SKM-1 treated with dmso at 0.1 percent for 144 hours (cell line): ENCODE results near the gene G6PC3.
"Not testable (repeated sequence)": the region's sequence is repeated elsewhere in the genome, so short reads cannot be mapped to it uniquely, and the experiment has no call there.

Experiments used
- DNase-seq: peaks from one replicate; lab custom pipeline; 2025; ENCODE audit not compliant: unreplicated experiment; lab: John Stamatoyannopoulos, UW

G6PC3 gene

GRCh38 chr17:44082256-44082927 lies 11.9 kb downstream of the G6PC3 start:
- DNase-seq, result no peak

DNA sequence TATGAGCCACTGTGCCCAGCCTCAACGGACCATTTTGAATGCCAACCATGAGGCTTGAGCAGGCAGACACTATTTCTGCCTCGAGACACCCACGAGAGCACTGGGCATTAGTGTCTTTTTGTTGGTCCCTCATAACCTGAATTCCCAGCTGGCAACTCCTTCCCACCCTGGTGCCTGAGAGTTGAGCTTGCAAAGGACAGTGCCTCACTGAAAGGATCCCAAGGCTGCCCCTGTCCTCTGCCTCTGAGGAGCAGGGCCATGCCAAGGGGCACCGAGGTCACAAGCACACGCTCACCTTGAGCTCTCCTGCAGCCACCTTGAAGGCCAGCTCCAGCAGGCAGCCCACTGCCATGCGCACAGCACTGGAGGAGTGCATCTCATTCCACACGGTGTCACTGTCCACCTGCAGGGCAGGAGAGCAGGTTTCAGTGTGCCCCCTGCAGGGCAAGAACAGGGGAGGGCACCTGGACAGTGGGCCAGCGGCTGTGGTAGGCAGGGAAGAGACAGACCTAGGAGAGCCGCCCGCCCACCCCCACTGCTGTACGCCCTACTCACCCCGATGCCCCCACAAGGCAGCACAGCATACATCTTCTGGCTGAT lies 12.8 kb downstream of the G6PC3 start:
- DNase-seq, result no peak

DNA sequence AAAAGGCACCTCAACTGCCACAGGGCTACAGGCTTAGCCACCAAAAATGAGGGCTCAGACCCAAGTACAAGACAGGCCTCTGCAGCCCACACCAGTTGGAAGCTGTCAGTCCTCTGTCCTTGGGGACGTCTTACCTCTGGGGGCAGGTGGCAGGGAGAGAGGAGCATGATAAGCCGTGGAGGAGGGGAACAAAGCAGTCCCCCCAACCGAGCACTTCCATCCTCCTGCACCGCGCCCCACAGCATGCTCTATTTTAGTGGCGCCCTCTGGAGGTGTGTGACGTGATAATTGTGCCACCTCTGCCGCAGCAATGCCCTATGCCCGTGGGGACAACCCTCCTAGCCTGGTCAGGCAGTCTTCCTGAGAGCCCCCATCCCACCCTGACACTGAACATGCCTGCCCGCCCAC lies 13.6 kb downstream of the G6PC3 start:
- DNase-seq, result no peak

- no peak for DNase-seq
Observed at GRCh38 chr17:44084921-44085320, 14.4 kb downstream of the G6PC3 start.

GRCh38 chr17:44085908-44086307 lies 15.4 kb downstream of the G6PC3 start:
- DNase-seq, result no peak

GRCh38 chr17:44086364-44087311 lies 16.1 kb downstream of the G6PC3 start:
- DNase-seq, result no peak

DNA sequence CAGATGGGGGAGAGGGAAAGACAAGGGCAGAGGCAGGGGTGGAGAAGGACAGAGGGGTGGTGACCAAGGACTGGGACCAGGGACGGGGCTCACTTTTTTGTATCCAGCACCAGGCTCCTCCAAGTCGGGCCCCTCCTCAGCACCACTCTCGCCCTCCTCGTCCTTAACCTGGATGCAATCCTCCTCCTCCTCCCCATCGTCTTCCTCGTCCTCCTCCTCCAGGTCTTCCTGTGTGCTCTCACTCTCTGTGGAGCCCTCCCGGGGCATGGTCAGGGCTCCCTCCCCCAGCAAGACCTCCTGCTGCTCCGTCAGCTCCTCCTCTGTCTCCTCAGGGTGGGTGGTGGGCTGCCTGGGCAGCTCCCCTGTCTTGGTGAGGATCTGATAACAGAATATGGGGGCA lies 16.8 kb downstream of the G6PC3 start:
- DNase-seq, result no peak

DNA sequence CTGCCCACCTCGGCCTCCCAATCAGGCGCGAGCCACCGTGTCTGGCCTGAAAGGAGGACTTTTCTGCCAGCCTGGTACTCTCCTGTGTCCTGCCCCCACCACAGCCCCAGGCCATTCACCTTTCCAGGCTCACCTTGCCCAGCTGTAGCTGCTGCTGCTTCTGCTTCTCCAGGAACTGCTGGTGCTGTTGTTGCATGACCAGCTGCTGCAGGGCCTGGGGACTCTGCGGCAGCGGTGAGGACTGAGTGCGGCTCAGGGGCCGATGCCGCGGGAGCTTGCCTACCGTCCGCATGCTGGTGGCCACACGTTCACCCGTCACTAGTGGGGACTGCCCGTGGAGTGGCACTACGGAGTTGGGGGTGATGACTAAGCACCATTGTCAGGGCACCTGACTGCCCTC lies 17.7 kb downstream of the G6PC3 start:
- DNase-seq, result no peak

GRCh38 chr17:44091200-44091997 lies 20.9 kb downstream of the G6PC3 start:
- DNase-seq, result no peak

- DNase-seq, result no peak
Observed at GRCh38 chr17:44092051-44092450, 21.5 kb downstream of the G6PC3 start.

DNA sequence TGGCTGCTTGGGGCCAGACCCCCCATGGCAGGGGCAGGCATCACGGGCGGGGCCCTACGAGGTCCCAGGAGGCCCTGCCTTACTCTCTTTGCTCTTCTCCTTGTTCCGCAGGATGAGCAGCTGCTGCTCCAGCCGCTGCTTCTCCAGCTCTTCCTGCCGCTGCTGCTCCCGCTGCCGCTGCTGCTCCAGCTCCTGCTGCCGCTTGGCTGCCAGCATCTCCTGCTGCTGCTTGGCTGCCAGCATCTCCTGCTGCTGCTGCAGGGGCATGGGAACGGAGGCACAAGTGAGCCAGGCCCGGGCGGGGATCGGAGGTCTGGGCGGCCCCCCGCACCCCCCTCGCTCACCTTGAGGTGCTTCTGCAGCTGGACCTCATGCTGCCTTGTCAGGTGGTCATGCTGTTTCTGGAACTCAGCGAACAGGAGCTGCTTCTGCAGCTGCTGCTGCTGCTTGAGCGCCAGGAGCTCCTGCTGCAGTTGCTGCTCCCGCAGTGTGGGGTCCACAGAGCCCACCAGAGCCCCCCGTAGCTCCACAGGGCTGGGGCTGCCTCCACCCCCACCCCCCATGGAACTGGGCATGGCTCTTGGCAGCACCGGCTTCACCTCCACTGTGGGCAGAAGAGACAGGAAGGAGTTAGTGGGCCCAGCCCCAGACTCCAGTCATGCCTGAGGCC lies 22.8 kb downstream of the G6PC3 start:
- DNase-seq, result no peak

DNA sequence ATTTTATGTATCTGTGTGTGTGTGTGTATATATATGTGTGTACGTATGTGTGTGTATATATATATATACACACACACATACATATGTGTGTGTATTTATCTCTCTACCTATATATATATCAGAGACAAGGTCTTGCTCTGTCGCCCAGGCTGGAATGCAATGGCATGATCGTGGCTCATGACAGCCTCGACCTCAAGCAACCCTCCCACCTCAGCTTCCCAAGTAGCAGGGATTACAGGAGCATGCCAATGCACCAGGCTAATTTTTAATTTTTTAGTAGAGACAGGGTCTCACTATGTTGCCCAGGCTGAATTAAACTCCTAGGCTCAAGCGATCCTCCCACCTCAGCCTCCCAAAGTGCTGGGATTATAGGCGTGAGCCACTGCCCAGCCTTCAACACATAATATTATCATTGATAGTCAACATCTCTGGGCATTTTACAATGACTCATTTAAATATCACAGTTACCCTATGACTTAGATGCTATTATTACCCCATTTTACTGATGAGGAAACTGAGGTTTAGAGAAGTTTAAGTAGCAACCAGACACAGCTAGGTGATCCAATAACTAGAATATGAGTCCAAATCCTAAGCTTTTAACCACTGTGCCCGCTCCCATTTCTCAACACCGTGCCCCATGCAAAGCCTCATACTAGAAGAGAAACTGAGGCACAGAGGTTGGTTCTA lies 24.3 kb downstream of the G6PC3 start:
- DNase-seq, result no peak

GRCh38 chr17:44095388-44095646 lies 24.8 kb downstream of the G6PC3 start:
- DNase-seq, result no peak

DNA sequence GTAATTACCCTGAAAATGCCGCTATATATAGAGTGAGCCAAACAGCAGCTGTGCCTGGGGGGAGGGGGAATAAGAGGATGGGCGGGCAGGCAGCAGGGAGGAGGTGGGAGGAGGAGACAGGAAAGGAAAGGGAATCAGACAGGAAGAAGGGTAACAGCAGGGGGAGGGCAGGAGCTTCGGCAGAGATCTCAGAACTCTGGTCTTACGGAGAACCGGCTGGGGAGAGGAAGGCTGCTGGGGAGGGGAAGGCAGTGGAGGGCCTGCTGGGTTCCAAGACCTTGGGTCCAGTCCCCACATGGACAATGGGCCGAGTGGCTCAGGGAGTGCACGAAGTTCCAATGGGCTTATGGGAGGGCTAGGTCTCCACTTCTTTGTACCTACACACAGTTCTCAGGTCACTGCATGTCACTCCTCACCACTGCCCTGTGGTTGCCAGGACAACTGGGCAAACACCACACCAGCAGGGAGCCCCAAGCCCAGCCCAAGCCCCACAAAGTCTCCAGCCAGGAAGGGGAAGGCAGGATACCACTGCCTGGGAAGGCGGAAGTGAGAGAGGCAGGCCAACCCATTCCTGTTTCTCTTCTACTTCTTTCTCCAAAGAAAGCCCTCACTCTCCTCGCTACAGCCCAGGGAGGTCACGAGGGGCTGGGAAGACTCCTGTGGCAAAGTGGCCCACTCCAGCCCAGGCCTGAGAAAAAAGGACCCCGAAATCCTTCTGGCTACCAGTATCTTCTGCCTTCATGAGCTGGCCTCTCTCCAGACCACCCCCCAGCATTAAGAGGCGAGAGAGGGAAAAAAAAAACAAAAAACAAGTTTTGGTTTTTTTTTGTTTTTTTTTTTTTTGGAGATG lies 25.3 kb downstream of the G6PC3 start:
- peak; percentile 68 for DNase-seq

GRCh38 chr17:44097110-44097958 lies 26.8 kb downstream of the G6PC3 start:
- DNase-seq, result no peak

GRCh38 chr17:44101858-44102257 lies 31.3 kb downstream of the G6PC3 start:
- DNase-seq, result not testable (repeated sequence)

- no peak for DNase-seq
Observed at GRCh38 chr17:44102849-44103622, 32.5 kb downstream of the G6PC3 start.

- DNase-seq, result no peak
Observed at GRCh38 chr17:44105483-44105882, 34.9 kb downstream of the G6PC3 start.
